ENCODE measurements around the gene LRRN2.

Gene LRRN2

DNA sequence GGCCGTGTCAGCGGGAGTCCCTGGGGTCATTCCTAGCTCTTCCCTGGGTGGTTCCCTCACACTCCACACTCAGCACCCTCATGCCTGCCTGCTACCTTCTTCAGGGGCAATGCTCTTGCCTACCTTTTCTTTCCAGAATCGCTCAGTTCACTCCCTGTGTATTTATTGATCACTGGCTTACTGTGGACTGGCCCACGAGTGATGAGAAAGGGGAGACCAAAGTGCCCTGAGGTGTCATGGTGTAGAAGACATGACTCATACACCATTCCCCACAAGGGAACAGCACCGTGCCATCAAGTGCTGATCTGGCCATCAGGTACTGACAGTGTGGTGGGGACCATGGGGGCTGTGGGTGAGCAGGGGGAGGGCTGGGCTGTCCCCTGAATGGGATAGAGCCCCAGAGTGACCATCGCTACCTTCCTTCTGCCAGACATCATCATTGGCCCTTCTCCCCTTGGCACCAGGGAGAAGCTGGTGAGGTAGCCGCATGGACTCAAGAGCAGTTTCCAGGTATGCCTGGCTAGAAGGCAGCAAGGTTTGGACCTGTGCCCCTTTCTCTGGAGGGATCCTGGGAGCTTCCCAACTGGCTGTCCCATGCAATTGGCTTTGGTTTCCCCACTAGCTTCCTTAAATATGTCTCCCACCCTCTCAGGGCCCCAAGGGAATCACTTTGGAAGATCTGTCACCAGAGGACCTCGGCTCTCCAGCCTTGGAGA, 17.2 kb upstream of the LRRN2 start:
- DNase-seq (ENCODE audit: low spot score), result no peak
- TF ChIP-seq, protein P1, sequence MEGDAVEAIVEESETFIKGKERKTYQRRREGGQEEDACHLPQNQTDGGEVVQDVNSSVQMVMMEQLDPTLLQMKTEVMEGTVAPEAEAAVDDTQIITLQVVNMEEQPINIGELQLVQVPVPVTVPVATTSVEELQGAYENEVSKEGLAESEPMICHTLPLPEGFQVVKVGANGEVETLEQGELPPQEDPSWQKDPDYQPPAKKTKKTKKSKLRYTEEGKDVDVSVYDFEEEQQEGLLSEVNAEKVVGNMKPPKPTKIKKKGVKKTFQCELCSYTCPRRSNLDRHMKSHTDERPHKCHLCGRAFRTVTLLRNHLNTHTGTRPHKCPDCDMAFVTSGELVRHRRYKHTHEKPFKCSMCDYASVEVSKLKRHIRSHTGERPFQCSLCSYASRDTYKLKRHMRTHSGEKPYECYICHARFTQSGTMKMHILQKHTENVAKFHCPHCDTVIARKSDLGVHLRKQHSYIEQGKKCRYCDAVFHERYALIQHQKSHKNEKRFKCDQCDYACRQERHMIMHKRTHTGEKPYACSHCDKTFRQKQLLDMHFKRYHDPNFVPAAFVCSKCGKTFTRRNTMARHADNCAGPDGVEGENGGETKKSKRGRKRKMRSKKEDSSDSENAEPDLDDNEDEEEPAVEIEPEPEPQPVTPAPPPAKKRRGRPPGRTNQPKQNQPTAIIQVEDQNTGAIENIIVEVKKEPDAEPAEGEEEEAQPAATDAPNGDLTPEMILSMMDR (IDR thresholded peaks at IDR 0.05; ENCODE audit: extremely low read depth, insufficient read depth, missing control alignments), result no peak
- in situ Hi-C loops (cut with MboI; ENCODE audit: low pct_unique_long_range_greater_than_20kb, low sequenced_read_pairs, unreplicated experiment), result no loop called here

DNA sequence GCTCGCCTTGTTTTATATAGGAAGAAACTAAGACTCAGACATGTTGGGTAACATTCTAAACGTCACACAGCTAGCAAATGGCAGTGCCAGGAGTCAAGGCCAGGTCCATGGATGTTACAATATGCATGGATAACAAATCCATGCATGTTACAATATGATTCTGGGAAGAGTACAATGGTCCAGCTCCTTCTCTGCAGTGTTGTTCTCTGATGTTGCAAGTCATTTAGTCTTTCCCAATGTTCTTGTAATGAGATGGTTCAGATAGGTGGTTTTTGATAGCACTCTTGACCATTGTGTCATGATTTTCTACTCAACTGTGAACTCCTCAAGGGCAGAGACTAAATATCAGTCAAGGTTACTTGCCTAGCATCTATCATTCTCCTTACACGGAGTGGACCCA, 15.7 kb upstream of the LRRN2 start:
- TF ChIP-seq, protein P1 (IDR thresholded peaks at IDR 0.05; ENCODE audit: extremely low read depth, insufficient read depth, missing control alignments), result no peak
- in situ Hi-C loops (cut with MboI; ENCODE audit: low pct_unique_long_range_greater_than_20kb, low sequenced_read_pairs, unreplicated experiment), result no loop called here
- DNase-seq (ENCODE audit: low spot score), result no peak

DNA sequence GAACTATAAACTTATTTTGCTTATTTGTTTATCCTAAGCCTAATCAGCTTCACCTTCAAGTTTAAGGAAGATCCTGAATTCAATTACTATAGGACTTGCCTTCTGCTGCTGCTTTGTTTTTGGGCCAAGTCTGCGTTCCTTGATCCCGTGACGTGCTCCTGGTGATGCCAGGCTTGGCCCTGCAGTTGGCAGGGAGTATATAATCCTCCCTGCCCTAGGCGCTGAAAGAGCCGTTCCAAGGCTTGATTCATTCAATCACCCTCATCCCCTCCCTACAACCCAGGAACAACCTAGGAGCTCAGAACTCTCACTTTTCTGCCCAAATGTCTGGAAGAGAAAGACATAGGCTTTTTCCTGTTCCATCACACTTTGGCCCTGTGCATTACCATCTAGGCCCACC, 12.4 kb upstream of the LRRN2 start:
- no peak for DNase-seq (ENCODE audit: low spot score)
- TF ChIP-seq, protein P1 (IDR thresholded peaks at IDR 0.05; ENCODE audit: extremely low read depth, insufficient read depth, missing control alignments), result no peak
- in situ Hi-C loops (cut with MboI; ENCODE audit: low pct_unique_long_range_greater_than_20kb, low sequenced_read_pairs, unreplicated experiment), result no loop called here

DNA sequence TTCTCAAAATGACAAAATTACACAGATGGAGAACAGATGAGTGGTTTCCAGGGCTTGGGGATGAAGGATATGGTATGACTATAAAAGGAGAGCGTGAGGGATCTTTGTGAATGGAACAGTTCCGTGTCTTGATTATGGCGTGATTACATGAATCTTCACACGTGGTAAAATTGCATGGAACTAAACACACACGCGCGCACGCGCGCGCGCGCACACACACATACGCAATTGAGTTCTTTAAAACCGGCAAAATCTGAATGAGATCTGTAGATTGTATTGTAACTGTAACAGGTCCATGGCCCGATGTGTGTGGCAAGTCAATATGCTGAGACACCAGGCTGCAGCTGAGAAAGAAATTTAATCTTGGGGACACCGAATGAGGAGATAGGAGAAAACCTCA, 11.1 kb upstream of the LRRN2 start:
- in situ Hi-C loops (cut with MboI; ENCODE audit: low pct_unique_long_range_greater_than_20kb, low sequenced_read_pairs, unreplicated experiment), result no loop called here
- TF ChIP-seq, protein P1 (IDR thresholded peaks at IDR 0.05; ENCODE audit: extremely low read depth, insufficient read depth, missing control alignments), result no peak
- no peak for DNase-seq (ENCODE audit: low spot score)

DNA sequence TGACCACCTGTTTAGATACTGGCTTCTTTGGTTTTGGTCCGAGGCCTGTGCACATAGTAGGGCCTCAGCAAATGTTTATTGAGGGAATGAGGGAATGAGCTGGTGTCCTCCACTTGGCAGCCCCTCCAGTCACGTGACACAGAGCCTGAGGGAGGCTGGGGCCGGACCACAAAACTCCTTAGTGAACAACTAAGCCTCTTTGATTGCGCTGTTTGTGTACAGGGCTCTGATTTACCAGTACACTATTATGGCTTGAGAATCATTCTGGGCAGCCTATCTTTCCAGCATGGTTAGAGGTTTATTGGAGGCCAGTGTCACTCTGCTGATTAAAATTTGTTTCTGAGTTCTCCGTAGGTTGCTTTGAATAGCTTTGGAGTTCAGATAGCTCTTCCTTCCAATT, 10.2 kb upstream of the LRRN2 start:
- in situ Hi-C loops (cut with MboI; ENCODE audit: low pct_unique_long_range_greater_than_20kb, low sequenced_read_pairs, unreplicated experiment), result no loop called here
- TF ChIP-seq, protein P1 (IDR thresholded peaks at IDR 0.05; ENCODE audit: extremely low read depth, insufficient read depth, missing control alignments), result no peak
- no peak for DNase-seq (ENCODE audit: low spot score)

DNA sequence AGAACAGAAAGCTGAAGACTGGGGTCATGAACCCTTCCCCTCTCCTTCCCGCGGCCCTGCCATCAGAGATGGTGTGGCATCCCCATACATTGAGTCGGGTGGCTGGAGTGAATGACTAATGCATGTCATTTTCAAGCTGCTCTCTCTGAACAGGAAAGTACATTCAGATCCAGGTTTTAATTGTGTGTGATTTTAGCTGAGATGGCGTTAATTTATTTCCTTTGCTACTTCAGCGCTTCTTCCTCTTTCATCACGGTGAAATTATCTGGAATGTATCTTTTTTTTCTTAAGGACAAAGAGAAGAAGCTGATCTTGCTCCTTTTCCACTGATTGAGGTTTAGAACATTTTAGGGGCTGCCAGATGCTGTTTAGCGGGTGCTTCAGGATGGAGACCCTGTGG, 8.6 kb upstream of the LRRN2 start:
- in situ Hi-C loops (cut with MboI; ENCODE audit: low pct_unique_long_range_greater_than_20kb, low sequenced_read_pairs, unreplicated experiment), result no loop called here
- DNase-seq (ENCODE audit: low spot score), result no peak
- TF ChIP-seq, protein P1 (IDR thresholded peaks at IDR 0.05; ENCODE audit: extremely low read depth, insufficient read depth, missing control alignments), result no peak
